CD4-positive, alpha-beta T cell treated with Interleukin-6 for 4 hours (primary cell): ENCODE results near the gene HELZ2.
"Not testable (repeated sequence)": the region's sequence is repeated elsewhere in the genome, so short reads cannot be mapped to it uniquely, and the experiment has no call there.

Source experiments
- DNase-seq: peaks from one replicate; pipeline ENCODE4 v3.0.0-alpha.2; 2020; ENCODE audit warnings: mixed read lengths

Gene HELZ2

GRCh38 chr20:63574156-63574828, at the start of gene HELZ2:
Gene HELZ2 (minus strand): TSS chr20:63574239. CDS start chr20:63572385, 1,854 bp downstream.
- peak; percentile 88 for DNase-seq

GRCh38 chr20:63622732-63623131, 48.7 kb upstream of the HELZ2 start:
- no peak for DNase-seq

- no peak for DNase-seq
Measured at GRCh38 chr20:63622096-63622495, 48.1 kb upstream of the HELZ2 start.

- DNase-seq = no peak
Measured at GRCh38 chr20:63620991-63621390, 47.0 kb upstream of the HELZ2 start.

GRCh38 chr20:63619505-63619904, 45.5 kb upstream of the HELZ2 start:
- DNase-seq = no peak

GRCh38 chr20:63619086-63619485, 45.0 kb upstream of the HELZ2 start:
- no peak for DNase-seq

- no peak for DNase-seq
Measured at GRCh38 chr20:63618291-63618980, 44.4 kb upstream of the HELZ2 start.

- DNase-seq = no peak
Measured at GRCh38 chr20:63617876-63618265, 43.8 kb upstream of the HELZ2 start.

- DNase-seq = no peak
Measured at GRCh38 chr20:63617092-63617875, 43.2 kb upstream of the HELZ2 start.

- not testable (repeated sequence) for DNase-seq
Measured at GRCh38 chr20:63613863-63614594, 40.0 kb upstream of the HELZ2 start.

GRCh38 chr20:63612276-63612931, 38.4 kb upstream of the HELZ2 start:
- DNase-seq = no peak

GRCh38 chr20:63611646-63612045, 37.6 kb upstream of the HELZ2 start:
- DNase-seq = no peak

GRCh38 chr20:63610581-63611435, 36.8 kb upstream of the HELZ2 start:
- DNase-seq = no peak

- no peak for DNase-seq
Measured at GRCh38 chr20:63606686-63607085, 32.6 kb upstream of the HELZ2 start.

- no peak for DNase-seq
Measured at GRCh38 chr20:63602321-63602720, 28.3 kb upstream of the HELZ2 start.

- DNase-seq = peak; percentile 42
Measured at GRCh38 chr20:63601679-63602078, 27.6 kb upstream of the HELZ2 start.

- DNase-seq = no peak
Measured at GRCh38 chr20:63599396-63600050, 25.5 kb upstream of the HELZ2 start.

- DNase-seq = no peak
Measured at GRCh38 chr20:63598479-63599395, 24.7 kb upstream of the HELZ2 start.

- DNase-seq = no peak
Measured at GRCh38 chr20:63597651-63598478, 23.8 kb upstream of the HELZ2 start.
